ENCODE measurements around the gene LRRC9.

DNA sequence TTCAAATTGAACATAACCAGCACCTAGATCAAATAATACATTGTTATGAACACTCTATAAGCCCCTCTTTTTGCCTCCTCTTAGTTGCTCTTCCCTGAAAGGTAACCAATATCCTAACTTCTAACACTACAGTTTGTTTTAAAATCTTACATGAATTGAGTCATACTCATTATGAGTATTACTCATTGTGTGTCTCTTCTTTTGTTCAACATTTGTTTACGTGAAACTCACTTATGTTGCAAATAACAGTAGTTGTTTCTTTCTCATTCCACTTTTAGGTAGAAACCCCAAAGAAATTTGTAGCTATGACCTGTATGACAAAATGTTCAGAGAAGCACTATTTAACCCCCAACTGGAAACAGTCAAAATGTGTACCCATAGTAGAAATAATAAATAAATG lies 6.6 kb downstream of the LRRC9 start:
- TF ChIP-seq, protein P1, sequence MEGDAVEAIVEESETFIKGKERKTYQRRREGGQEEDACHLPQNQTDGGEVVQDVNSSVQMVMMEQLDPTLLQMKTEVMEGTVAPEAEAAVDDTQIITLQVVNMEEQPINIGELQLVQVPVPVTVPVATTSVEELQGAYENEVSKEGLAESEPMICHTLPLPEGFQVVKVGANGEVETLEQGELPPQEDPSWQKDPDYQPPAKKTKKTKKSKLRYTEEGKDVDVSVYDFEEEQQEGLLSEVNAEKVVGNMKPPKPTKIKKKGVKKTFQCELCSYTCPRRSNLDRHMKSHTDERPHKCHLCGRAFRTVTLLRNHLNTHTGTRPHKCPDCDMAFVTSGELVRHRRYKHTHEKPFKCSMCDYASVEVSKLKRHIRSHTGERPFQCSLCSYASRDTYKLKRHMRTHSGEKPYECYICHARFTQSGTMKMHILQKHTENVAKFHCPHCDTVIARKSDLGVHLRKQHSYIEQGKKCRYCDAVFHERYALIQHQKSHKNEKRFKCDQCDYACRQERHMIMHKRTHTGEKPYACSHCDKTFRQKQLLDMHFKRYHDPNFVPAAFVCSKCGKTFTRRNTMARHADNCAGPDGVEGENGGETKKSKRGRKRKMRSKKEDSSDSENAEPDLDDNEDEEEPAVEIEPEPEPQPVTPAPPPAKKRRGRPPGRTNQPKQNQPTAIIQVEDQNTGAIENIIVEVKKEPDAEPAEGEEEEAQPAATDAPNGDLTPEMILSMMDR (conservative IDR thresholded peaks at IDR 0.05; ENCODE audit: low read depth, low read length): no peak
- TF ChIP-seq EZH2 (IDR thresholded peaks at IDR 0.05; ENCODE audit: low read length, unreplicated experiment): no peak

Measured in PC-3 (cell line).